Ishikawa (cell line): ENCODE data around the gene ENOX1.

Experiments
- CEBPB ChIP-seq: IDR thresholded peaks from 2 replicates; pipeline ENCODE4 v1.6.1; 2012
- CREB1 ChIP-seq: IDR thresholded peaks from 2 replicates; pipeline ENCODE4 v1.6.1; 2012; ENCODE audit warnings: low read depth
- EGR1 ChIP-seq: IDR thresholded peaks from 2 replicates; pipeline ENCODE4 v1.6.1; 2012
- EP300 ChIP-seq: IDR thresholded peaks from 2 replicates; pipeline ENCODE4 v1.6.1; 2012; ENCODE audit warnings: borderline replicate concordance
- FOXM1 ChIP-seq: IDR thresholded peaks from 2 replicates; pipeline ENCODE4 v1.6.1; 2012; ENCODE audit warnings: low read depth, borderline replicate concordance
- MAX ChIP-seq: IDR thresholded peaks from 2 replicates; pipeline ENCODE4 v1.6.1; 2012
- NFIC ChIP-seq: IDR thresholded peaks from 2 replicates; pipeline ENCODE4 v1.6.1; 2012
- RAD21 ChIP-seq: IDR thresholded peaks from 2 replicates; pipeline ENCODE4 v1.6.1; 2012; ENCODE audit warnings: low read depth
- REST ChIP-seq: IDR thresholded peaks from 2 replicates; pipeline ENCODE4 v1.6.1; 2012; ENCODE audit warnings: low read depth, mild to moderate bottlenecking
- TAF1 ChIP-seq: IDR thresholded peaks from 2 replicates; pipeline ENCODE4 v1.6.1; 2012; ENCODE audit warnings: low read depth, mild to moderate bottlenecking
- TCF12 ChIP-seq: IDR thresholded peaks from 2 replicates; pipeline ENCODE4 v1.6.1; 2012; ENCODE audit warnings: low read depth
- TEAD4 ChIP-seq: IDR thresholded peaks from 2 replicates; pipeline ENCODE4 v1.6.1; 2012
- USF1 ChIP-seq: IDR thresholded peaks from 2 replicates; pipeline ENCODE4 v1.6.1; 2012
- YY1 ChIP-seq: IDR thresholded peaks from 2 replicates; pipeline ENCODE4 v1.6.1; 2012; ENCODE audit warnings: low read depth
- ZBTB7A ChIP-seq: IDR thresholded peaks from 2 replicates; pipeline ENCODE4 v1.6.1; 2012; ENCODE audit warnings: low read depth

Gene ENOX1

GRCh38 chr13:43180036-43180660 is 606.6 kb downstream of the ENOX1 start:
- TF ChIP-seq CREB1 (no peak), TEAD4 (no peak), USF1 (no peak), TCF12 (no peak), FOXM1 (no peak), CEBPB (no peak), YY1 (no peak), REST (no peak), EGR1 (no peak), NFIC (no peak), RAD21 (no peak)

GRCh38 chr13:43171489-43171888 is 615.3 kb downstream of the ENOX1 start:
- TF ChIP-seq USF1 = no peak
- no peak for TF ChIP-seq MAX
- TF ChIP-seq CREB1 = no peak
- no peak for TF ChIP-seq EGR1
- TF ChIP-seq ZBTB7A = no peak

- TF ChIP-seq NFIC (no peak), EGR1 (no peak), FOXM1 (no peak), CREB1 (no peak), USF1 (no peak), EP300 (no peak), RAD21 (no peak), MAX (no peak), TCF12 (no peak), TAF1 (no peak), CEBPB (no peak), ZBTB7A (no peak), TEAD4 (no peak), REST (no peak), YY1 (no peak)
Observed at GRCh38 chr13:43170506-43170905, 616.3 kb downstream of the ENOX1 start.

- no peak for TF ChIP-seq TCF12
- no peak for TF ChIP-seq EGR1
- no peak for TF ChIP-seq EP300
- no peak for TF ChIP-seq YY1
- TF ChIP-seq ZBTB7A = no peak
- TF ChIP-seq MAX = no peak
- no peak for TF ChIP-seq RAD21
Observed at GRCh38 chr13:43167731-43168130, 619.0 kb downstream of the ENOX1 start.

GRCh38 chr13:43166644-43167457 is 619.9 kb downstream of the ENOX1 start:
- no peak for TF ChIP-seq USF1
- TF ChIP-seq YY1 = no peak
- no peak for TF ChIP-seq RAD21
- no peak for TF ChIP-seq FOXM1
- no peak for TF ChIP-seq TAF1
- no peak for TF ChIP-seq REST
